Neutrophil (primary cell): ENCODE data around the gene HSPA12B.

ENCODE experiments used
- H3K27ac ChIP-seq: fragments of 200-600 bp; sonication (generic); 2 replicates; pipeline ENCODE4 v1.5.1; 2016; ENCODE audit warnings: mild to moderate bottlenecking, moderate library complexity
- H3K27me3 ChIP-seq: fragments of 200-600 bp; sonication (generic); 2 replicates; pipeline ENCODE4 v1.6.0; 2016; ENCODE audit warnings: mild to moderate bottlenecking
- H3K36me3 ChIP-seq: fragments of 200-600 bp; sonication (generic); 2 replicates; pipeline ENCODE4 v1.5.1; 2017
- H3K4me1 ChIP-seq, 2 experiments: fragments of 200-600 bp in 1 of 2; sonication (generic) in 1 of 2; 1 replicate in 1 of 2; 2 replicates in 1 of 2; pipeline versions ENCODE4 v1.5.1 to v1.6.1; 2013 to 2016; ENCODE audit warnings: low read depth in 1 of 2, low read length in 1 of 2, mild to moderate bottlenecking in 1 of 2, moderate library complexity in 1 of 2; ENCODE audit not compliant: control insufficient read depth in 1 of 2, insufficient read depth in 1 of 2
- H3K4me3 ChIP-seq, 2 experiments: fragments of 200-600 bp in 1 of 2; sonication (generic) in 1 of 2; 1 replicate in 1 of 2; 2 replicates in 1 of 2; pipeline ENCODE4 v1.5.1; 2013 to 2016; ENCODE audit warnings: low read depth in 1 of 2, low read length in 1 of 2, mild to moderate bottlenecking in 1 of 2, moderate library complexity in 1 of 2
- H3K9me3 ChIP-seq: fragments of 200-600 bp; sonication (generic); 2 replicates; pipeline ENCODE4 v1.5.1; 2016
- CTCF ChIP-seq: fragments of 200-600 bp; sonication (generic); IDR thresholded peaks from 2 replicates; pipeline ENCODE4 v1.5.1; 2016; ENCODE audit warnings: antibody characterized with exemption

HSPA12B gene

DNA sequence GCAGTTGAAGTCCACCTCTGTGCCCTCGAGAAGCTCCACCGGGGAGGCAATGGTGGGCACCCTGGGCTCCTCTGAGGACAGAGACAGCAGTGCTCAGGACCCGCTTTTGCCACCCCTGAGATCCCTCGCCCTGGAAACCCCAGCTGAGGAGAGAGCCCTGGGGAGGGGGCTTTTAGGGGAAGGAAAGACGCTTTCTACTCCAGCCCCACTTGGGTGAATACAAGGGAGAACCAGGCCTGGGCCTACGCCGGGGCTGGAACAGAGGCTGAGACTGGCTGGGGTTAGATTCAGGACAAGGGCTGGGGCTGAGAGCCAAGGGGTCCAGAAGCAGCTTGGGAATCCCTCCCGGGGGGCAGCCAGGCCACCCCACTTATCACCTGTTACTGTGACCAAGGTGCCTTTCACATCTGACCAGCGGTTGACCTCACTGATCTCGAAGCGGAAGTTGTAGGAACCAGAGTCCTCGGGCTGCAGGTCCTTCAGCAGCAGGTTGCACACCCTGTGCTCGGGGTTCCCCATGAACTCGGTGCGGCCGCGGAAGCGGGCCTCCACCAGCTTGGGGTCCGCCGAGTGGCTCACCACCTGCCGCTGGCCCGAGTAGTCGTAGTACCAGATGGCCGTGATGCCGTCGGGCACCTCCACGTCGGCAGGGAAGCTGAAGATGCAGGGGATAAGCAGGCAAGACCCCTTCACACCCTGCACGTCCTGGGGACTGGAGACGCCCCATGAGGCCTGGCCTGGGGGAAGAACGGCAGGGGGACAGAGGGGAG is 26.3 kb upstream of the HSPA12B start:
- Histone ChIP-seq H3K4me1 (peaks cover 4 to 5% of the 10 kb centered on the region in 2 experiments), H3K36me3 (no peaks in the 10 kb centered on the region), H3K27ac (no peak overlapping the region), H3K9me3 (no peaks in the 10 kb centered on the region), H3K4me3 (no peak overlapping the region), H3K27me3 (no peaks in the 10 kb centered on the region)
- TF ChIP-seq CTCF = no peak

DNA sequence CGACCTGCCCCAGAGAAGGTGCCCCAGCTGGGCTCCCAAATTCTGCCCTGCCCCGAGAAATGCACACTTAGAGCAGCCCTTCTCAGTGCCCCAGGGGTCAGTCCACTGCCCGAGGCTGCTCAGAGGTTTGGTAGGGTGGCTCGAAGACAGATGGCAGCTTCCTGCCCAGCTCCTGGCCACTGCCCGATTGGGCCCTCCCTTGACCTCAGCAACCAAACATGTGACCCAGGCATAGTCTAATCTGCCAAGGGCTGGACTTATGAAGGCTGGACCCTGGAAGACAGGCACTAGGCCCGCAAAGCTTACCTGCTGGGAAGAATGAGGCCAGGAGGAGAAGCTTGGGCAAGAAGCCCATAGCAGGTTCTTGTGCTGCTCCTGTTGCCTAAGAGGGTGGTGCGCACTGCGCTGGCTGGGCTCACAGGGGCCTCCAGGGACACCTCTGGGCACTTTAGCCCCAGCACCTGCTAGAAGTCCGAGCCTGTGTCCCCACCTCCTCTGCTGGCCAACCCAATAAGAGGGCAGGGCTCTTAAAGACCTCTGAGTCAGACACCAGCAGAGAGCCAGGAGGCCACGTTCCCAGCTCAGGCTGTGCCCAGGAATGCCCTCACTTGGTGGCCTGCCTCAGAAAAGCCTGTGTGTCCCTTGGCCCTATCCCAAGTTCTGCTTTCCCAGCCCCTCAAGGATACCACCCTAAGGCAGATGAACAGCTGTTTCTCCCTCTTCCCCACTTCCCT is 25.5 kb upstream of the HSPA12B start:
- Histone ChIP-seq H3K27me3 (no peaks in the 10 kb centered on the region), H3K4me3 (no peak overlapping the region), H3K36me3 (no peaks in the 10 kb centered on the region), H3K27ac (no peak overlapping the region), H3K4me1 (peaks cover 10 to 13% of the 10 kb centered on the region in 2 experiments), H3K9me3 (no peaks in the 10 kb centered on the region)
- TF ChIP-seq CTCF = no peak

DNA sequence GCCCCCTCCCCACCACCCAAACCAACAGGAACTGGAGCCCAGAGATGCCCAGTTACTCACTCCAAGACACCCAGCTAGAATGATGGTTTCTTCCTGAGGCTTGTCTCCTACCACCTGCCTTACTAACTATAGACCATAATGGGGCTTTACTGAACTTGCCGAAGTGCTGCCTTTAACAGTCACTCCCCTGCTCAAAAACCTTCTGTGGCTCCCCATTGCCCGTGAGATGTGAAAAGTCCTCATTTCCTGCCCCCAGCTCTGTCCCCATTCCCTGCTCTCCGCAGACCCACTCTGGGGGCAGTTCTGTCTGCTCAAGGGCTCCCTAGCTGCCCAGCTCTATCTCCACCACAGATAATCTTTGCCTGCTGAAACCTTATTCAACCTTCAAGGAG is 25.0 kb upstream of the HSPA12B start:
- no peaks in the 10 kb centered on the region for H3K27me3 ChIP-seq
- no peak overlapping the region for H3K4me3 ChIP-seq
- H3K36me3 ChIP-seq = no peaks in the 10 kb centered on the region
- no peak overlapping the region for H3K27ac ChIP-seq
- H3K9me3 ChIP-seq = no peaks in the 10 kb centered on the region
- H3K4me1 ChIP-seq = peaks cover 12 to 18% of the 10 kb centered on the region in 2 experiments
- TF ChIP-seq CTCF = no peak

GRCh38 chr20:3710011-3710466 is 22.4 kb upstream of the HSPA12B start:
- no peak overlapping the region for H3K4me3 ChIP-seq
- no peaks in the 10 kb centered on the region for H3K36me3 ChIP-seq
- TF ChIP-seq CTCF = no peak
- H3K4me1 ChIP-seq = peaks cover 29 to 36% of the 10 kb centered on the region in 2 experiments
- no peak overlapping the region for H3K27ac ChIP-seq
- no peaks in the 10 kb centered on the region for H3K27me3 ChIP-seq
- no peaks in the 10 kb centered on the region for H3K9me3 ChIP-seq

DNA sequence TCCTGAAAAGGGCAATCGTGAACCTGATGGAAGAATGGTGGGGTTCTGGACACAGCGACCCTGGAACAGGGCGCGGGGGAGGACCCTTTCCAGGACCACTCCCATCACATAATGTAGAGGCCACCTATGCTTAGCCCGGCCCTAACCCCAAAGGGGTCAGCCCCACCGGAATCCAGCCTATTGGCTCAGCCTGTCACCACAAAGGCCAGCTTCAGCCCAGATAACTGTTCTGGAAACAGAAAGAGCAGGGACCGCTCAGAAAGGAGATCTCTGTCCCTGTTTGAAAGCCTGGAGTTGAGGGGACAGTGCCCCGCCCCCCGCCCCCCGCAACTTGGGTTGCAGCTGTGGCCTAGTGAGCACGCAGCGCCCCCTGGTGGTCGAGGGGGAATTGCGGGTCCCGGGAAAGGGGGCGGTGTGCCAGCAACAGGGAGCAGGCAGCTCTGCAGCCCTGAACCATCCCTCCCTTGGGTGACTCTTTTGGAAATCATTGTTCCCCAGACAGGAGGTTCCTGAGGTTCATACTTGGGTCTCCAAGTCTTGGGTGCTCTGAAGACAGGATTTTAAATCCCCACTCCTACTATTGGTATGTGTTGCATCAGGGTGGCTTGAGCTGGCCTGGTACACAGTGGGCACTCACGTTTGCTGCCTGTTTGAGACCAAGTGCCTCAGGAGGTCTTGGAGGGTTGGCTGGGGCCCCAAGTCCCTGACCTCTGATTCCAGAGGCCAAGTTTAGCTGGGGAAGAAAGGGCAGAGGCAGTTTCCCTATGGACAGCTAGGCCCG is 21.6 kb upstream of the HSPA12B start:
- no peaks in the 10 kb centered on the region for H3K36me3 ChIP-seq
- TF ChIP-seq CTCF = peak; percentile 86
- H3K4me1 ChIP-seq = peaks cover 29 to 36% of the 10 kb centered on the region in 2 experiments
- H3K9me3 ChIP-seq = no peaks in the 10 kb centered on the region
- no peak overlapping the region for H3K4me3 ChIP-seq
- no peaks in the 10 kb centered on the region for H3K27me3 ChIP-seq
- H3K27ac ChIP-seq = peak overlapping the region; percentile 37
